GM18873 (cell line): ENCODE measurements around the gene IL22.

ENCODE experiments used
- ATAC-seq: cut with Tn5 transposase; IDR thresholded peaks from one replicate; pipeline ENCODE4 v1.9.1; 2021; ENCODE audit warnings: mild to moderate bottlenecking, moderate library complexity, moderate number of reproducible peaks; ENCODE audit not compliant: unreplicated experiment, low FRiP score

IL22 gene, protein sequence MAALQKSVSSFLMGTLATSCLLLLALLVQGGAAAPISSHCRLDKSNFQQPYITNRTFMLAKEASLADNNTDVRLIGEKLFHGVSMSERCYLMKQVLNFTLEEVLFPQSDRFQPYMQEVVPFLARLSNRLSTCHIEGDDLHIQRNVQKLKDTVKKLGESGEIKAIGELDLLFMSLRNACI

DNA sequence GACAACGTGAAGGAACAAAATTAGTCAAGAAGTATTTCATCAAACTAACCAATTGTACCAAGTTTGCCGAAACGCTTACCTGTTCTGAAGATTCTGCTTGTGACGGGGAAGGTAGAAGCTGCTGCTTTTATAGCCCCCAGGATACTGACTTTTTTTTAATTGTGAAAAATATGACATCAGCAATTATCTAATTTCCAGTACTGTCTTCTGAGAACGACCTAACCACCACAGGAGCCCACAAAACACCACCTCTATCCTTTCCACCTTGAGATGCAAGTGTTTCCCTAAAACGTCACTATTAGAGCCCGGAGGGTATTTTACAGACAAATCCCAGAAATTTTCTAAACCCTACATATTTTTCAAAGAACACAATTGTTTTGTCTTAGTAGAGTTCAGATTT lies at the start of gene IL22:
Gene IL22 (minus strand): TSS at position 101 of the 400 bp plus-strand sequence. CDS start 156 bp downstream, outside the sequence.
- no peak for ATAC-seq

DNA sequence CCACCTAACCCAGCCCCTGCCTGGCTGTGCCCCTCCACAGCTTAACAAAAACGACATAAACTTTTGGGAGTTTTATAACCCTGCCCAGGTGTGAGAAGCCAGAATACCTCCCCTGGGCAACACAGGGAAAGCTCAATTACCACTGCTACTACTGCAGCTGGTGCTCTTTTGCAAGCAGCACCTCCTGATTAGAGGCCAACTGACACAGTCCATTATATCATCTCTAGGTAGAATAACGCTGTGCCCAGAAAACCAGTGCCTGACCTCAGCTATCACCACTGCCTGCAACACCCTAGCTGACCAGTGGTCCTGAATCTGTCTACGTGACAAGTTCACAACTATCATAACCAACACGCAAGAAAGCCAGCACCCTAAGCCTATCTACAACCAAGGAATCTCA lies 44.5 kb upstream of the IL22 start:
- ATAC-seq, result no peak

DNA sequence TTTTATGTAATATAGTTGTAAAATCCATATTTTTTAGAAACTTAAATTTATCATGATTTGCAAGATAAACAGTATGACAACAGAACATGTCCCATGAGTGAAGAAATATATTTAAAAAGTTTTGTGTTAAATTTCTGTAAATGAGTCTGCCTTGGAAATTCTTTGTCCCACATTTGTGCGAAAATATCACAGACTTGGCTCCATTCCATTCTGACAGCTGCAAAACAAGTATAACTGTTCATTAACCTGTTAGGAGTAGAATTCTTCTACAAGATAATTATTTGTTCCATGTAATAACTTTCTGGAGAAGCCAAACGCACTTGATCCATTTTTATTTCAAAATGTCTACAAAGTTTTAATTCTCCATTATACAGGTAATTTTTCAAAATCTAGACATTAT lies 40.8 kb upstream of the IL22 start:
- no peak for ATAC-seq

DNA sequence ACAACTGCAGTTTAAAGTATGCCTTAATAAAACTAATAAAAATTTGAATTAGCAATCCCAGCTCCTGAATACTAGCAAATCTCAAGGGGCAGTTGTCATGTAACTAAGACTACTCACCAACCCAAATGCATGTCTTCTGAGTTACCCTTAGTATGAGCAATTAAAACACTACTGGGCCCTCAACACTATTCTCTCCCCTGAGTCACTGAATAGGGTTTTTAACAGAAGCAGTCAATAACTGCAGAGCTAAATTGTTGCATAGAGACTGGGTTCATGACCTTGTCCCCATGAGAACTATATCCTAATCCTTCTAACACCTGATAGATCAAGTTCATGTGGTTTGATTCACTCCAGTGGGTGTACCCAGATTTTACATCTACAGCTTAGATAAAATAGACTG lies 39.9 kb upstream of the IL22 start:
- ATAC-seq, result no peak

DNA sequence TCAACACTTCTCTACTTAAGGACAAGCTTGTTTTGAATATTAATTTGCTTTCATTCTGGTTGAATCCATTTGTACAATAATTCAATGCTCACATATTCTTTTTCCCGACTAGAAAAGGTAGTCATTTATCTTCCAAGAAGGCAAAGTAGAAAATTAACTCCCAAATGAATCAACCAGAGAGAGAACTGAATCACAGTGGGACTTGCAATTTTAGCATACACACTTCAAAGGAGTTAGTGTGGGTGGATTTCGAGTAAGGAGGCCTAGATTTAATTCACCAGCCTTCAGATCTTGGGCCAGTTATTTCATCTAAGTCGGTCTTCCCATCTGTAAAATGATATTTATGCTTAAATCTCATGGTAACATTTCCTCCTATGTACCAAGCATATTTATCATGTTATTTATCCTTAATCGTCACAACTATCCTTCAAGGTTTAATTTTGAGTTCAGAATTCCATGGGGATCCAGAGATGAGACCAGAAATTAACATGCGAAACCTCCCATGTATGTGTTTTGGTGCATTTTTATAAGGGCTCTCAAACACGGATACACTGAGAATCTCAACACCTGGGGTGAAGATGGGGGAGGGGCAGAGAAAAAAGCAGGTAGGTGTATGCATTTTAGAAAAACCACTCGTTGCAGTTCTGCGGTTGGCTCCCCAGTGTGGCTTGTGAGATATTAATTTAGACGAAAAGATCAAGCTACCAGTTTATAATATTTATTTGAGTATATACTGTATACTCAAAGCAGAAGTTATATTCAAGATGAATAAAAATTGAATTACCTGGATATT lies 38.9 kb upstream of the IL22 start:
- no peak for ATAC-seq

DNA sequence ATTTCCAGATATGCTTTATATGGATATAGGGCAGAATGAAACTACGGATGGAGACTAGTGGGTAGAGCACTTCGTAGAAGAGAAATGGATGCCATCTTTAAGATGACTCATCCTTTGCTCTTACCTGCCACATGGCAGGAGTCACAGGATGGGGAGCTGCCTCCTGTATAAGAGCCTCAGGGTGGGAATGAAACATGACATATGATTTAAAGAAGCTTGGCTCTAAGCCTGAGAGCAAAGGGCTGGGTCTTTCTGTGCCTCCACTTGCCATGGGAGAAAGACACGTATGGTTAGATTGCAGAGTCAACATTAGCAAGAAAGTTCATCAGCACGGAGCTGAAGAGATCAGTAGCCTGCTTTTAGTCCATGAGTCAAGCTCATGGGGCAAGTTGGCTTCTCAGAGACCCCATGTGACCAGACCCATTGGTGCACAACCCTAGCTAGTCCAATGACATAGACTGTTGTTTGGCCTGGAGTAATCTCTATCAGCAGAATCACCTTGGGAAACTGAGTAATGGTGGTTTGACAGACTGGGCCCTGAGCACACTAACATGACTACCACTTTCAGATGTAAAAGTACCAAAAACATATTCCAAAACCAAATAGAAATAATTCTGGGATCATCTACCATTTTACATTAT lies 38.1 kb upstream of the IL22 start:
- no peak for ATAC-seq

DNA sequence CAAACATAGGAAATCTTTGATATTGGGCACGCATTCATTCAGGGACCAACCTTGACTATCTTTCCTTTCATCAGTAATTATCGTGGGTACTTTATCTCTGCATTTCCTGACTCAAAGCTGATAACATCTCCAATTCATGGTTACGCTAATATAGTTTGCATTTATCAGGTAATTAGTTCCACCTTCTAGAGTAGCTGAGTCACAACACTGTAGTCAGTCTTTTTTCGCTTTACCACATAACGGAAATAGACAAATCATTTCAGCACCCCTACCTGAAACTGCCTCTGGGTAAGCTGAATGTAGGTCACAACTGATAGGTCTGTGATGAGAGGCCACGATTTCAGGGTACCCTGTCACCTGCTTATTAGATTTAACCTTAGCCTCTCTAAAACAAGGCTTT lies 36.7 kb upstream of the IL22 start:
- ATAC-seq, result peak; percentile 100

DNA sequence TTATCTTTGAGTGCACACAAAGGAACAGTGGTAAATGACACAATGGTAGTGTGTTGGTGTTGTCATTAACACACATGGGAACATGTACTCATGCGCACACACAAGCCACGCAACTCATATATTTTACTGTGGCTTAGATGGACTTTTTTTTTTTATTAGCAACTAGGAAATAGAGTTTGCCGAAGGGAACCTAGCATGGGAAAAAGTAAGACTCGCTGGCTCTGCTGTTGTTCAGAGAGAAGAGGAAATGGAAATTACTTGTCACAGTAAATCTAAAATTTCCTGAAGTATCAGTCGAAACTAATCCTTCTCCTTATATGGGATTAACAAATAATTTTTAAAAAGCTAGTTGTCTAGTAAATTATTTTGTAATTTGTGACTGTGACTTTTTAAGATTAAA lies 33.7 kb upstream of the IL22 start:
- ATAC-seq, result no peak

DNA sequence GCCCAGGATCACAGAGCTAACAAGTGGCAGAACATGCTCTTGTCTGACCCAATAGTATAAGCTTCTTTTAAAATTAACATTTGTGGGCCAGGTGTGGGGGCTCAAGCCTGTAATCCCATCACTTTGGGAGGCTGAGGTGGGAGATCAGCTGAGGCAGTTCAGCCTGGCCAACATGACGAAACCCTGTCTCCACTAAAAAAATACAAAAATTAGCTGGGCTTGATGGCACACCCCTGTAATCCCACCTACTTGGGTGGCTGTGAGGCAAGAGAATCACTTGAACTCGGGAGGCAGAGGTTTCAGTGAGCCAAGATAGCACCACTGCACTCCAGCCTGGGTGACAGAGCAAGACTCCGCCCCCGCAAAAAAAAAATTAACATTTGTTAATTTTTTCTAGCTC lies 33.0 kb upstream of the IL22 start:
- no peak for ATAC-seq

DNA sequence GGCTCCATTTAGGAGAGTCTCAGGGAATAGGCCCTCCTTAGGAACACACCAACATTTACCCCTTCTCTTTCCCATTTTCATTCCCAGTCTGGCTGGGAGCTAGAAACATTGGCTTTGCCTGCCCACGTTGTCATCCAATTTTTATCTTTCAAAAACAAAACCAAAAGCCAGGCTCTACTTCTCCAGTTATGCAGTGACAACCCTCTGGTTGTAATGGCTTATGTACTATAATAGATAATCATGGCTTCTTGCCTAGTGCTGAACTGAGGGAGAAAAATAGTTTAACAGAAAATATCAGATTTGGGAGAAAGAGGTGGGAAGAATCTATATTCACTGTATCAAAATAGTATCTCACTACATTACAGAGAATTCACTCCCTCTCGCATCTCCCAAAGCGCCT lies 32.1 kb upstream of the IL22 start:
- no peak for ATAC-seq

DNA sequence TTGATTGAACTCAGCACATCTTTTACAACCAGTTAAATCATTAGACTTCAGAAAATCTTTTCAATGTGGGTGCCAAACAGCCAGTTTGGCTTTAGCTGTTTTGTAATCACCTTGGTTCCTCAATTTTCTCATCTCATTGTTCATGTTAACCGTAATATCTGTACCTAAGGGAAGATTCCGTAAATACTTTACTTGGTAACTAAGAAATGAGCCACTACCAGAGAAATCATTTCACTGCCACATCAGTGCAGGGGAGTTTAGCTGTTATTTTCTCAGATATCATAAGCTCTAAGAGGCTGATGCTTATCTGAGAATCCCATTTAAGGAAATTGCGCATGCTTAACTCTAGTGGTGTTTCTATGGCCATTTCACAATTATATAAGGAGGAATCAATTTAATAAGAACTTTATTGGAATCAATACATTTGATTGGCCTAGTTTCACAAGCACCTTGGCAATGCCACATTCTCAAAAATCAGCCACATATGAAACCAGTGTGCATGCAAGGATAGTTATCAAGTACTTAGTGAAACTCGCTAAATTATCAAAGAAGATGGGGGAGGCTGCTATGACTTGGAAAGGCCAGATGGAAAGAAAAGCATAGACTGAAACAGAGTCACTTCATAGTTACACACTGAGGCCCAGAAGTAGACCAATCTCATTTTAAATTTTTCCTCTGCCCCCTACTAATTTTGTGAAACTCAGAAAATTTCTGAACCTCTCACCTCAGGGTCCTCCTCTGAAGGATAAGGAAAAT lies 28.1 kb upstream of the IL22 start:
- ATAC-seq, result no peak

DNA sequence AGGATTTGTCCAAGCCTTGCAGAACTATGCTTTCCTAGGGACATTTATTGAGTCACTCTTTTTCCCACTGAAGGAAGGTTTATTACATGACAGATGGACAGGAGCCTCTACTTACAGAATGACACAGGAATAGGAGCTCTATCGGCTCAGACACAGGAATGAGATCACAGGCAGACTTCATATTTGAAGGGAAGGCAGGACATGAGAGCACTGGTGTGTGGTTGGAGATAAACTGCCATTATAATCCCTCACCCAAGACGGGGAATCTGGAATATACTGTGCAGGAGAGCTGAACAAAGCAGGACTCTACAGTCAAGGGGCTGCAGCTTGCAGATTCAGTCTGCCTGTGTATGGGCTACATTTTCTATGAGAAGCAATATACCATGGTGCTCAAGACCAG lies 26.8 kb upstream of the IL22 start:
- ATAC-seq, result no peak

DNA sequence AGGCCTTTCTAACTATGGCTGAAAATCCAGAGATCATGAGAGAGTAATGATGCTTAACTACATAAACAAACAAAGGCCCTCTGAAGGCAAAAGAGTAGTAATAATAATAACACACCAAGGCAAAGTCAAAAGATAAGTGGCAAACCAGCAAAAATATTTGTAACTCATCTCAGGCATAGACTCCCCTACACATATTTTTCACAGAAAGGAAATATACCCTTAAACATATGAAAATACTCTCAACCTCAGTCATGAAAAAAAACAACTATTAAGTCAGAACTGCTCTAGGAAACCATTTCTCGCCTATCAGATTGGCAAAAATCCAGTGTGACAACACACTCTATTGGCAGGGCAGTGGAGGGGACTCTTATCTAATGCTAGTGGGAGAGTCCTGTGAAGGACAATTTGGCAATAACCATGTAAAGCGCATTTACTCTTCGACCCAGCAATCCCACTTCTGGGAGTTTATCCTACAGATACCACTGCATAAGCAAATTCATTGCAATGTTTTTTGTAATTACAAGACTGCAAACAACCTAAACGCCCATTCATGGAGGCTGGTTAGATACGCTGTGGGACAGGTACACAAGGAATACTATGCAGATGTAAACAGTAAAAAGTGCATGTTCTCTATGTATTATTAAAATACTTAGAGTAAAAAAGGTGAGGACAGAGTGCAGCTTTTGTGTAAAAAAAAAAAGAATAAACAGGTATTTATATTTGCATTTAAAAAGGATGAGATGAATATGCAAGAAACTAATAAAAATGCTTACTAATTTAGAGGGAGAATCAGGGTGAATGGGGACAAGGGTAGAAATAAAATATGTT lies 26.0 kb upstream of the IL22 start:
- no peak for ATAC-seq

DNA sequence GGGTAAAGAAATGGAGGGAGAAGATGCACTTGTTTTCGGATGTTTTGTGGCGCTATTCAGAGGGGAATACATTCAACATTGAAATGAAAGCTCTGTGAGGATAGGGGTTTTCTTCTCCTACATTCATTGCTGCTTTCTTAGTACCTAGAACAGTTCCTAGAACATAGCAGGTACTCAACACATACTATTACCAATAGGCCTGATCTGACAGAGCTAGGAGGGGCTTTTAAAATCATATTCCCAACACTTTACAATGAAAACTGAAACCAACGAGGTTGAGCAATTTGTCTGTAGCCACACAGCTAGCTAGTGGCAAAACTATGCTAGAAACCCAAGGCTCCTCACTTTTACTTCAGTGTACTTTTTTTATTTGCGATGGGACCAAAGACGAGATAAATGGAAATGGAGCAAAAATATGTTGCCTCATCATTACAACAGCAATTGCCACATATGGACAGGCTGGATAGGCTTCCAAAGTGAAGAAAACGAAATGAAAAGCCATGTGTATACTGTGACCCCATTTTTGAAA lies 23.1 kb upstream of the IL22 start:
- ATAC-seq, result no peak

DNA sequence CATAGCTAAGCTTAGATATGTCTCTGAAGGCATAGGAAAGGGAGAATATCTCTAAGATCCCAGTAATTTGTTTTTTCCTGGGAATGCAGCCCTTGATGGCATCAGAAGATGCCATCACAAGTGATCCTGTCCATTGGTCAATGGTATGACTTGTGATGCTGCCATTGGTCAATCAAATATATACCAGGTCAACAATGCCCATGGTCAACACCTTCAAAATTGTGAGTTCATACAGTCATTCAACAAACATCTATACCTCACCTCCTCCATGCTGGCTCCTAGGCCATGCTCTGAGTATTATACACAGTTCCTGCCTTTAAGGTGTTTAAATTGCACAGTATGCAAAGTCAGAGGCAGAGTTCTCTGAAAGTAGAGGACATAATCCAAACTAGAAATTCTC lies 19.3 kb upstream of the IL22 start:
- ATAC-seq, result no peak

DNA sequence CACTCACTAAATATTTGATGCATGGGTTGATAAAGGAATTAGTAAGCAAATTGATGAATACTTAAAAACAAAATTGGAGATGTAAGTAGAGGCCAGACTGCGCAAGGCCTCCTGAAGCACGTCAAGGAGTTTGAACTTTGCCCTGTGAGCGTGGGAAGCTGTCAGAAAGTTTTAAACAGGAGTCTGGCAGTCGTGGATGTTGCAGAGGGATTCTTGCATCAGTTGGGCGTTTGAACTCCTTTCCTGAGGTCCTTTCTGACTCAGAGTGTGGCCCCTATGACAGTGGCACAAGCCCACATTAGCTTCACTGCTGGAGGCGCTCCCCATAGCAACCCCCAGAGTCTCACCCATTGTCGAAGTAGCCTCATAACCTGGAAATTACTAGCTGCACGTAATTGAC lies 17.9 kb upstream of the IL22 start:
- ATAC-seq, result no peak

DNA sequence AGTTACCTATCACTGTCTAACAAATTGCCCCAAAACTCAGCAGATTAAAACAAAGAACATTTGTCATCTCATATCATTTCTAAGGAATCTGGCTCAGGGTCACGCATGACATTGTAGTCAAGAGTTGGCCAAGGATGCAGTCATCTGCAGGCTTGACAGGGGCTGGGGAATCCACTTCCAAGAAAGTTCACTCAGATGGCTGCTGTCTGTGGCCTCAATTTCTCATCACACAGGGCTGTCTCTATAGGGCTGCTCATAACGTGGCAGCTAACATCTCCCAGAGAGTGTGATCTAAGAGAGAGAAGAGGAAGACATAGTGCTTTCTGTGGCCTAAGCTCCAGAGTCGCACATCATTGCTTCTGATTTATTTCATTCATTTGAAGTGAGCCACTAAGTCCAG lies 17.0 kb upstream of the IL22 start:
- no peak for ATAC-seq

DNA sequence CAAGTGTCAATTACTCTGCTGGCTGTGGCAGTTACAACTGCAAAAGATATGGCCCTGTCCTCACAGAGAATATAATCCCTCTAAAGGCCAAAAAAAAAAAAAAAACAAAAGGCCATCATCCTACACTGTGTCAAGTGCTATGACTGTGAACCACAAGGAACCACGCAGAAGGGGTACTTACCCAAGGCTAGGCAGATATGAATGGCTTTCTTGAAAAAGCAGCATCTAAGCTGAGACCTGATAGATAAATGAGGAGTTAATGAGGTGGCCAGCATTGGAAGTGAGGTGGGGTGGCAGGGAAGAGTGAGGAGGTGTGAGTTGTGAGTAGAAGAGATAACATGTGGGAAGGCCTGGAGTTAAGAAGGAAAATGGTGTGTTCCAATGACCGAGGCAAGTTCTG lies 16.4 kb upstream of the IL22 start:
- ATAC-seq, result no peak

DNA sequence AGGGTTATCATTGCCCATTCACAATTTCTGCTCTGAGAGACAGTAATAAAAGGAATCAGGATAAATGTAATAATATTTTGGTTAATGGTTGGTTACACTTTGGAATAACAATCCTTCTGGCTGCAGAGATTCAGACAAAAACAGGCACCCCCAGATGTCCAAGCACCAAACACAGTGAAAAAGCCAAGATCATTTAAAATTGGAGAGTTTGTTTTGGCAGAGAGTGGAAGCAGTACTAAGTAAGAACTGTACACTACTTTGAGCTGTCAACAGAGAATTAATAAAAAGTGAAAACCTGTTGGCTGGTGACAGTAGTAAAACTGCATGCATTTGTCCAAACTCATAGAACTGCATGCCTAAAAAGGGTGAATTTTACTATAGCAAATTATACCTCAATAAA lies 15.6 kb upstream of the IL22 start:
- ATAC-seq, result no peak

DNA sequence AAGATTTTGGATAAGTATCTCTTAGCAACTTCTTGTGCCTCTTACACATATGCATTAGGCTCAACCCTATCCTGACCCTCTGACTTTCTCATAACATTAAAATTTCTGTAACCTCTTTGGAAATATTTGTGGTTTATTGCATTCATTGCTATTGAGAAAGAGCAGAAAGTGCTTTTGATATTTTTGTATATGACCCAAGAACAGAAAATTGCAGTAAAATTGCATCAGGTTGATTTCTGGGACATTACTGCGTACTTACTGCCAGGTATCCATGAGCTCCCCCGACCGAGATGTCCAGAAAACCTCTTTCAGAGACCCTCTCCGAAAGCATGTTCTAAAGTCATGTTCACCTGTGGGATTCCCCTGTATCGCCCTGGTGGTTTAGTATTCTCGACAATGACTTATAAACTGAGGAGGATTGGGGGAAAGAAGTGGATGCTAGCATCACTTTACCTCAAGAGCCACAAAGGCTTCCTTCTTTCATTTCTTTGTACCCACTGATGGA lies 14.5 kb upstream of the IL22 start:
- ATAC-seq, result no peak
